Mucosa of descending colon (tissue), 3 donors: ENCODE measurements around the gene IRF5. TPM values are rescaled to one million over a fixed set of nuclear protein-coding genes. Genes with fewer than 3 reads are reported as not detected.

ENCODE experiments used
- ATAC-seq: fragments of 200-7000 bp; cut with Tn5 transposase; one replicate; pipeline ENCODE4 v1.9.1; 2020; ENCODE audit warnings: mild to moderate bottlenecking, moderate library complexity
- DNase-seq, 3 donors: peaks; one replicate each; pipeline ENCODE4 v3.0.0-alpha.2; 2020
- H3K36me3 ChIP-seq: fragments of 200-600 bp; one replicate; pipeline ENCODE4 v1.8.0; 2021; ENCODE audit warnings: low read depth, mild to moderate bottlenecking
- H3K4me1 ChIP-seq: fragments of 200-600 bp; one replicate; pipeline ENCODE4 v1.8.0; 2021; ENCODE audit warnings: low read depth, mild to moderate bottlenecking
- H3K4me3 ChIP-seq: fragments of 200-600 bp; one replicate; pipeline ENCODE4 v1.8.0; 2021; ENCODE audit warnings: mild to moderate bottlenecking
- H3K9me3 ChIP-seq: fragments of 200-600 bp; one replicate; pipeline ENCODE4 v1.8.0; 2021; ENCODE audit warnings: mild to moderate bottlenecking
- CTCF ChIP-seq: fragments of 200-600 bp; IDR thresholded peaks from one replicate; pipeline ENCODE4 v1.8.0; 2022; ENCODE audit warnings: antibody characterized with exemption, mild to moderate bottlenecking
- intact Hi-C, 2 donors: fragments of 100-400 bp; cut with DNase I in 1 of 2; cut with micrococcal nuclease in 1 of 2; formaldehyde crosslinking; loops; one replicate each; pipeline versions ENCODE4 v1.11.0 to v1.11.1; 2022; cut with DNase I, micrococcal nuclease
- total RNA-seq, 3 donors: library from RNA; stranded (reverse); fragmentation: NEBNext Ultra II Directional in 2 of 3; extraction: Animal tissue kit (Norgen Biotek cat#: 25700) in 2 of 3; gene quantifications; one replicate each; pipeline versions ENCODE4 v1.2.1 to v1.2.4, GENCODE V29; 2021 to 2023
- donor health status: DM: no; HTN: no; CAD: no; lungs with moderate emphysema.
- donor health status: DM: no; HTN: no; CAD: no.
- donor health status: DM: no; HTN: yes; CAD: no.

Gene IRF5
- total RNA-seq, 3 donors from 2014 or later = 6.9 to 10.1 (median 9.0) TPM

GRCh38 chr7:128928159-128928813, 9.4 kb upstream of the IRF5 start:
- H3K4me1 ChIP-seq = no peaks in the 10 kb centered on the region
- no peak overlapping the region for H3K4me3 ChIP-seq
- peak in 1 of 3 donors; percentile 16 for DNase-seq
- intact Hi-C loops = no loop called here
- TF ChIP-seq CTCF = no peak
- no peaks in the 10 kb centered on the region for H3K36me3 ChIP-seq
- H3K9me3 ChIP-seq = no peaks in the 10 kb centered on the region
- ATAC-seq = no peak

GRCh38 chr7:128928882-128929788, 8.6 kb upstream of the IRF5 start:
- DNase-seq (peak in 1 of 3 donors; percentile 37), ATAC-seq (no peak)
- no peak for TF ChIP-seq CTCF
- Histone ChIP-seq H3K36me3 (no peaks in the 10 kb centered on the region), H3K4me3 (no peak overlapping the region), H3K9me3 (no peaks in the 10 kb centered on the region), H3K4me1 (no peaks in the 10 kb centered on the region)
- intact Hi-C loops = no loop called here

- DNase-seq (peak in 1 of 3 donors; percentile 38), ATAC-seq (no peak)
- Histone ChIP-seq H3K36me3 (no peaks in the 10 kb centered on the region), H3K4me3 (no peak overlapping the region), H3K4me1 (peaks cover 2% of the 10 kb centered on the region), H3K9me3 (no peaks in the 10 kb centered on the region)
- intact Hi-C loops = no loop called here
- no peak for TF ChIP-seq CTCF
Observed at GRCh38 chr7:128931190-128931798, 6.4 kb upstream of the IRF5 start.

- Histone ChIP-seq H3K9me3 (no peaks in the 10 kb centered on the region), H3K36me3 (no peaks in the 10 kb centered on the region), H3K4me1 (peaks cover 11% of the 10 kb centered on the region), H3K4me3 (no peak overlapping the region)
- intact Hi-C loops = no loop called here
- peak in 1 of 3 donors; percentile 29 for DNase-seq
- no peak for TF ChIP-seq CTCF
- ATAC-seq = no peak
Observed at GRCh38 chr7:128931965-128932861, 5.5 kb upstream of the IRF5 start.

- peaks cover 16% of the 10 kb centered on the region for H3K4me1 ChIP-seq
- H3K36me3 ChIP-seq = no peaks in the 10 kb centered on the region
- no peak overlapping the region for H3K4me3 ChIP-seq
- ATAC-seq = no peak
- intact Hi-C loops = no loop called here
- peak in 1 of 3 donors; percentile 21 for DNase-seq
- TF ChIP-seq CTCF = no peak
- H3K9me3 ChIP-seq = no peaks in the 10 kb centered on the region
Observed at GRCh38 chr7:128932862-128933179, 4.9 kb upstream of the IRF5 start.
